ENCODE measurements around the gene SPI1.

The SPI1 gene

GRCh38 chr11:47355283-47356128, 22.8 kb downstream of the SPI1 start:
- Histone ChIP-seq H3K9me3 (ENCODE audit: control insufficient read depth, insufficient read depth, low read depth, low read length) (no peaks in the 10 kb centered on the region), H3K4me3 (ENCODE audit: low read depth, low read length) (peak overlapping the region; percentile 18), H3K27ac (ENCODE audit: extremely low read depth, low read depth, low read length) (no peak overlapping the region), H3K36me3 (ENCODE audit: control insufficient read depth in 2 of 2, insufficient read depth in 1 of 2, low read length in 2 of 2) (no peaks in the 10 kb centered on the region), H3K4me1 (ENCODE audit: control insufficient read depth, insufficient read depth, low read length) (no peaks in the 10 kb centered on the region)
- ChIA-PET POLR2A (interaction anchor here (0.6 to 1.0 kb wide), 7 partner anchors 89 to 396 kb away, joined by 3 to 7 read pairs (median 4); partner anchors contain the start of genes ACP2 and DDB2), CTCF (interaction anchor here (0.5 to 2.1 kb wide), 39 partner anchors 9 to 282 kb away, joined by 3 to 32 read pairs (median 4); partner anchors contain the start of genes ACP2, NR1H3 and SLC39A13)
- TF ChIP-seq HOXD13 (CRISPR knock-in tag; IDR thresholded peaks at IDR 0.05; ENCODE audit: borderline replicate concordance), result no peak
- TF ChIP-seq ZNF639 (tag by site-specific recombination; IDR thresholded peaks at IDR 0.05), result peak; percentile 65; the same call in 1 of the 2 replicates
- no peak for TF ChIP-seq ZNF514 (tag by site-specific recombination; IDR thresholded peaks at IDR 0.05)
- peak; percentile 67 for TF ChIP-seq SP2 (tag by site-specific recombination; IDR thresholded peaks at IDR 0.05)
- TF ChIP-seq BCL11B (tag by site-specific recombination; IDR thresholded peaks at IDR 0.05; ENCODE audit: low read depth), result peak; percentile 78; the same call in 1 of the 2 replicates
- no peak for TF ChIP-seq ATF2 (tag by site-specific recombination; IDR thresholded peaks at IDR 0.05; ENCODE audit: low read depth)
- no peak for TF ChIP-seq TSHZ1 (tag by site-specific recombination; IDR thresholded peaks at IDR 0.05; ENCODE audit: borderline replicate concordance)
- TF ChIP-seq ZNF76 (tag by site-specific recombination; IDR thresholded peaks at IDR 0.05; ENCODE audit: borderline replicate concordance, low read depth), result 0 out of 2 replicates have a peak, but pooled peaks have one; percentile 32
- no peak for TF ChIP-seq OVOL3 (tag by site-specific recombination; IDR thresholded peaks at IDR 0.05)
- TF ChIP-seq ZBTB48 (tag by site-specific recombination; IDR thresholded peaks at IDR 0.05), result peak; percentile 8
- no peak for TF ChIP-seq SCRT1 (tag by site-specific recombination; IDR thresholded peaks at IDR 0.05; ENCODE audit: borderline replicate concordance)
- peak; percentile 59; the same call in 1 of the 2 replicates for TF ChIP-seq ZNF24 (tag by site-specific recombination; IDR thresholded peaks at IDR 0.05)
- TF ChIP-seq SP7 (tag by site-specific recombination; IDR thresholded peaks at IDR 0.05), result peak; percentile 70
- TF ChIP-seq ZNF677 (tag by site-specific recombination; IDR thresholded peaks at IDR 0.05), result no peak
- TF ChIP-seq ZNF837 (tag by site-specific recombination; IDR thresholded peaks at IDR 0.05), result no peak
- no peak; the same call in 1 of the 2 replicates for TF ChIP-seq EGR2 (tag by site-specific recombination; IDR thresholded peaks at IDR 0.05; ENCODE audit: low read depth)
- no peak for TF ChIP-seq ZNF202 (tag by site-specific recombination; IDR thresholded peaks at IDR 0.05; ENCODE audit: borderline replicate concordance)
- TF ChIP-seq TCF7L2 (IDR thresholded peaks at IDR 0.05; ENCODE audit: borderline replicate concordance, low read depth, low read length), result peak; percentile 34; the same call in 1 of the 2 replicates
- TF ChIP-seq PRDM10 (tag by site-specific recombination; IDR thresholded peaks at IDR 0.05), result peak; percentile 45
- no peak for TF ChIP-seq ZNF555 (tag by site-specific recombination; conservative IDR thresholded peaks at IDR 0.05)
- TF ChIP-seq ZNF529 (tag by site-specific recombination; IDR thresholded peaks at IDR 0.05; ENCODE audit: insufficient replicate concordance), result no peak
- no peak for TF ChIP-seq ZNF133 (tag by site-specific recombination; IDR thresholded peaks at IDR 0.05)
- TF ChIP-seq BCL6B (tag by site-specific recombination; IDR thresholded peaks at IDR 0.05), result no peak
- TF ChIP-seq ZNF558 (tag by site-specific recombination; IDR thresholded peaks at IDR 0.05), result no peak
- TF ChIP-seq TRIM28 (IDR thresholded peaks at IDR 0.05; ENCODE audit: borderline replicate concordance, low read length), result no peak

All from HEK293 (cell line).